ENCODE results near the gene ITSN1. TPM values are rescaled to one million over a fixed set of nuclear protein-coding genes. Genes with fewer than 3 reads are reported as not detected.

ITSN1 gene
- total RNA-seq, 1 experiment from 2014 or later: 42.6 TPM

GRCh38 chr21:33937931-33938339 lies 295.6 kb downstream of the ITSN1 start:
- CTCF ChIA-PET: interaction anchor here (0.6 to 6.8 kb wide), 3 partner anchors 14 to 426 kb away, joined by 3 to 42 read pairs (median 4); partner anchors contain the start of gene KCNE2
- no TSS peak for BruUV-seq (replicated peaks)
- DNase-seq (ENCODE audit: unreplicated experiment): no peak
- intact Hi-C loops (cut with micrococcal nuclease): no loop called here
- Mint-ChIP-seq H3K27ac (ENCODE audit: low read depth, unreplicated experiment) (no peak overlapping the region), H3K9me3 (ENCODE audit: unreplicated experiment) (no peaks in the 10 kb centered on the region), H3K4me3 (ENCODE audit: unreplicated experiment) (no peak overlapping the region), H3K4me1 (ENCODE audit: insufficient read depth, unreplicated experiment) (peaks cover 6% of the 10 kb centered on the region), H3K27me3 (ENCODE audit: insufficient read depth, unreplicated experiment) (no peaks in the 10 kb centered on the region), H3K36me3 (ENCODE audit: insufficient read depth, unreplicated experiment) (no peaks in the 10 kb centered on the region)
- POLR2A ChIA-PET: interaction anchor here (0.8 to 2.6 kb wide), 3 partner anchors 9 to 139 kb away, joined by 3 to 14 read pairs (median 5); no protein-coding TSS in a partner anchor
- TF ChIP-seq CTCF (IDR thresholded peaks at IDR 0.05; ENCODE audit: unreplicated experiment): no peak

- POLR2A ChIA-PET: interaction anchor here (0.7 to 2.6 kb wide), 3 partner anchors 9 to 31 kb away, joined by 4 to 14 read pairs (median 5); no protein-coding TSS in a partner anchor
- Mint-ChIP-seq H3K27me3 (ENCODE audit: insufficient read depth, unreplicated experiment) (no peaks in the 10 kb centered on the region), H3K4me1 (ENCODE audit: insufficient read depth, unreplicated experiment) (peaks cover 6% of the 10 kb centered on the region), H3K4me3 (ENCODE audit: unreplicated experiment) (no peak overlapping the region), H3K27ac (ENCODE audit: low read depth, unreplicated experiment) (no peak overlapping the region), H3K36me3 (ENCODE audit: insufficient read depth, unreplicated experiment) (no peaks in the 10 kb centered on the region), H3K9me3 (ENCODE audit: unreplicated experiment) (no peaks in the 10 kb centered on the region)
- intact Hi-C loops (cut with micrococcal nuclease): no loop called here
- CTCF ChIA-PET: interaction anchor here (0.6 to 6.8 kb wide), 5 partner anchors 14 to 655 kb away, joined by 3 to 42 read pairs (median 4); no protein-coding TSS in a partner anchor
- no peak for TF ChIP-seq CTCF (IDR thresholded peaks at IDR 0.05; ENCODE audit: unreplicated experiment)
- no TSS peak for BruUV-seq (replicated peaks)
- DNase-seq (ENCODE audit: unreplicated experiment): no peak
Measured at GRCh38 chr21:33938381-33938780, 296.1 kb downstream of the ITSN1 start.

GRCh38 chr21:33939226-33939625 lies 296.9 kb downstream of the ITSN1 start:
- no peak overlapping the region for H3K4me3 Mint-ChIP-seq (ENCODE audit: unreplicated experiment)
- no peak overlapping the region for H3K27ac Mint-ChIP-seq (ENCODE audit: low read depth, unreplicated experiment)
- TF ChIP-seq CTCF (IDR thresholded peaks at IDR 0.05; ENCODE audit: unreplicated experiment): no peak
- no peaks in the 10 kb centered on the region for H3K36me3 Mint-ChIP-seq (ENCODE audit: insufficient read depth, unreplicated experiment)
- ChIA-PET POLR2A (interaction anchor here (1.2 to 2.6 kb wide), 3 partner anchors 8 to 36 kb away, joined by 5 to 14 read pairs (median 7); no protein-coding TSS in a partner anchor), CTCF (interaction anchor here (0.6 to 6.8 kb wide), 5 partner anchors 15 to 654 kb away, joined by 3 to 42 read pairs (median 4); no protein-coding TSS in a partner anchor)
- peaks cover 6% of the 10 kb centered on the region for H3K4me1 Mint-ChIP-seq (ENCODE audit: insufficient read depth, unreplicated experiment)
- H3K27me3 Mint-ChIP-seq (ENCODE audit: insufficient read depth, unreplicated experiment): no peaks in the 10 kb centered on the region
- no peaks in the 10 kb centered on the region for H3K9me3 Mint-ChIP-seq (ENCODE audit: unreplicated experiment)
- no peak for DNase-seq (ENCODE audit: unreplicated experiment)
- intact Hi-C loops (cut with micrococcal nuclease): no loop called here
- BruUV-seq (replicated peaks): no TSS peak

GRCh38 chr21:33940164-33940880 lies 298.0 kb downstream of the ITSN1 start:
- H3K4me3 Mint-ChIP-seq (ENCODE audit: unreplicated experiment): no peak overlapping the region
- no peak for DNase-seq (ENCODE audit: unreplicated experiment)
- intact Hi-C loops (cut with micrococcal nuclease): no loop called here
- no peak overlapping the region for H3K27ac Mint-ChIP-seq (ENCODE audit: low read depth, unreplicated experiment)
- H3K36me3 Mint-ChIP-seq (ENCODE audit: insufficient read depth, unreplicated experiment): no peaks in the 10 kb centered on the region
- ChIA-PET POLR2A (interaction anchor here (0.7 to 1.2 kb wide), 2 partner anchors 26 to 35 kb away, joined by 3 to 7 read pairs; no protein-coding TSS in a partner anchor), CTCF (interaction anchor here (0.6 to 6.8 kb wide), 3 partner anchors 16 to 283 kb away, joined by 3 to 42 read pairs (median 3); no protein-coding TSS in a partner anchor)
- H3K27me3 Mint-ChIP-seq (ENCODE audit: insufficient read depth, unreplicated experiment): no peaks in the 10 kb centered on the region
- no peak for TF ChIP-seq CTCF (IDR thresholded peaks at IDR 0.05; ENCODE audit: unreplicated experiment)
- H3K9me3 Mint-ChIP-seq (ENCODE audit: unreplicated experiment): peaks cover 7% of the 10 kb centered on the region
- no TSS peak for BruUV-seq (replicated peaks)
- peaks cover 11% of the 10 kb centered on the region for H3K4me1 Mint-ChIP-seq (ENCODE audit: insufficient read depth, unreplicated experiment)

All from MCF 10A (cell line).